DMS153 treated with DMSO at 0.1 percent for 48 hours (cell line): ENCODE data around the gene DAP3.
"Not testable (repeated sequence)": the region's sequence is repeated elsewhere in the genome, so short reads cannot be mapped to it uniquely, and the experiment has no call there.

Experiments used
- DNase-seq: peaks from one replicate; lab custom pipeline; 2025; ENCODE audit not compliant: unreplicated experiment; lab: John Stamatoyannopoulos, UW

The DAP3 gene

DNA sequence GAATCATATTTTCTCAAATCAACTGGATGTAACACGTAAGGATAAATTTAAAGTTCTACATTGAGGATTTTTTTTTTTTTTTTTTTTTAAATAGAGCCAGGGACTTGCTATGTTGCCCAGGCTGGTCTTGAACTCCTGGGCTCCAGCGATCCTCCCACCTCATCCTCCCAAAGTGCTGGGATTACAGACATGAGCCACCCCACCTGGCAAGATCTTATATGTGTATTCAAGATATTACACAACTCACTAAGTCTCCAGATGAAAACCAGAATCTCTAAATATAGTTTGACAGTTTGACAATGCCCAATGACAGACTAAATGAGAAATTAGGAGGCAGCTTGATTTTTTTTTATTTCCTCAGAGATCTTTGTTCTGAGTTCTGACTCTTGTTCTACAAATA is 7.1 kb upstream of the DAP3 start:
- no peak for DNase-seq

DNA sequence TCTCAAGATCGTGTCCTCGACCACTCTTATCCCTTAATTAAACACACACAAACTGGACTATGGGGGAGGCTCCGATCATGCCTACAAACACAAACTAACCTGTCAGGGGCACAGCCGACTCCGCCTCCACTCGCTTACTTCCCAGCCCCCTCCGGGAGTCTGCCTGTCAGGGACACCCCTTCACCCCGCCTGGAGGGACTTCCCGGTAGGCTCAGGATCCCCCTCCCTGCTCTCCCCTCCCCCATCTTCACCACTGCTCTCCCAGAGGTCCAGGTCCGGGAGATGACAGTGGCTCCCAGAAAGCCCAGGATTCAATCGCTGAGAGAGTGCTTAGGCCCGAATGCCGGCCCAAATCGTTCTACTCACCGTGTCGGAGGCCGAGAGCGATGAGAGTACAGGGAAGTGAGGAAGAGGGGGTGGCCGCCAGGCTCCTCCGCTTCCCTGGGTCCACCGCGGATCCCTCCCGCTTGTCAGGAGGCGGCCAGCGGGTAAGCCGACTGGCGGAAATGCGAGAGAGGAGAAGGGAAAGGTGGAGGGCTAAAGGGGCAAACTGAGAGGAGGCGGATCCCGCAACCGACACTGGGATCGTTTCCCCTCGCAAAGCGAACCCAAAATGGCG is 1.1 kb upstream of the DAP3 start:
- not testable (repeated sequence) for DNase-seq

DNA sequence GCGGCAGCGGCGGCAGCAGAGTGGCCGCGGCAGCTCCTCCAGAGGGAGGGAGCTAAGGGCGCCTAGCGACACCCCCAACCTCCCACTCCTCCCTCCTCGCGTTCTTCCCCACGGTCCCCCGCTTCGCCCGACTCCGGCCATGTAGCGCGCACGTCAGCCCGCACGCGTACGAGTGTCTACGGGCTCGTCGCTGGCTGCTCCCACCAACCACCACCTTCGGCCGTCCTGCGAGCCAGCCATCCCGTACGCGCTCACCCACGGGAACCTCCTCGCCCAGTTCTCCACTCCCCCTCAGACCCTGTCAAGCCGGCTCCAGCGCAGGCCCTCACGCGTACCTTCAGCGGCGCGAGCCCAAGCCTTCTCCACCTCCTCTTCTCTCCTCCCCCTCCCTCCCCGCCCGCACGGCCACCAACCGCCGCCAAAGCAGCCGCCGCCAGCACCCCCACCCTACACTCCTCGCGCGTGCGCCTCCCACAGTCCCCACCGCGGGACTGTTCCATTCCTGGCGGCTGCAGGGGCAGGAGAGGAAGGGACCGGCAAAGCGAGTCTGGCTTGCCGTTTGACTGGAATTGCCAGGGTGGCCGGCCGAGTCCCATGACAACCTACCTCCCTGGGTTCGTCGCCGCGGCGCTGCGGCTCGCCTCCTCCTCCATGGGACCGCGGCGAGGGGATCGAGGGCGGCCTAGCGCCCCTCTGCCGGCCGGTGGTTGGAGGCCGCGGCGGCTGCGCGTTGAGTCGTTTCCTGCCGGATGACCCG is 389 bp upstream of the DAP3 start, which contains the start of gene YY1AP1:
Gene YY1AP1, minus strand, starts transcription at position 451 of the 757 bp plus-strand sequence. CDS start 8,338 bp downstream, outside the sequence.
- DNase-seq, result peak; percentile 94

DNA sequence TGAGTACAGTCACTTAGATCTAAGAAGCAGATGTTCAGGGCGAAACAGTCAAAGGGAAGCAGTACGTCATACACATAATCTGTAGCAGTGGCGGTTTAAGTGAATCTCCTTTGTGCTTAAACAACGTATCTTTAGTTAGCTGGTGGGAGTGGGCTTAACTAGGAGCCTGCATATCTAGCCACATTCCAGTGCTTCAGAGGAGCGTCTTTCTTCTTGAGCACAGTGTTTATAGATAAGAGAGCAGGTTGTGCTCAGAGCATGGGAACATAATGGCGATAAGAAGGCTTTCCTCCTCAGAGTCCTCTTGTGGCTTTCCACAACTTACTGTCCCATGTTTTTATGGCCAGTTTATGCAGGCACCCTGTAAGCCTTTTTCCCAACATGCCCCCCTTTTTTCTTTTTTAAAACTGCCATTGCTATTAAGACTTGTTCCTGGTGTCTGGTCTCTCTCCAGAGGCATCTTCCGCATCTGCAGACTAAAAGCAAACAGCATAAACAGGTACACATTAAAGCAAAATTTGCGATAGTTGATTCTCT is 3.2 kb downstream of the DAP3 start:
- no peak for DNase-seq

DNA sequence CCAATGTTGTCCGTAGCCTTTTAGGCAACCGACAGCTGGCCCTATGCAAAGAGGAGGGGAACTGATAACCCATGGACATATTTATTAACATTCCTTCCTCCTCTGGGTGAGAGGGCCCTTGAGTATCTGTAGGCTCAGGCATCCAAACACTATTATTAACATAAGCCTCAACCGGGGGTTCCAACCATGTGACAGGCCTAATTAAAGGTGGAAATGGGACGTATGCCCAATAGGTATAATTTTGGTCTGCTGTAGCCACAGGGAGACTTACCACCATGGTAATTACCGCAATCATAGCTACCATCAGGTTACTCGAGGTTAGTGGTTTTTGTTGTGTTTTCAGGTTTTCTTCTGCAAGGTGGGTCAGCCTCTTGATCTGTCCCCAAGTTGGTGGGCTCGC is 5.3 kb downstream of the DAP3 start:
- DNase-seq, result no peak

DNA sequence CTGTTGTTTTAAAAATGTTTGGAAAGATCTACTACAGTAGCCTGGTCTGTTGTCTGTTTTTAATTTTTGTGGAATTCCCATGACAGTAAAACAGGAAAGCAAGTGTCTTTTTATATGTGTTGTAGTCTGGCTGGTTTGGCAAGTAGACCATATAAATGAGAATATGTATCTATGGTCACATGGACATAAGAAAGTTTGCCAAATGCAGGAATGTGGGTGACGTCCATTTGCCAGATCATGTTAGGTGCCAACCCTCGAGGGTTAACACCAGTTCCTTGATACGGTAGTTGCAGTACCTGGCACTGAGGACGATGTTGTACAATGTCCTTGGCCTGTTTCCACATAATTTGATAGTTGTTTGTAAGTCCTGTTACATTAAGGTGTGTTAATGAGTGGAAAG is 6.2 kb downstream of the DAP3 start:
- no peak for DNase-seq

DNA sequence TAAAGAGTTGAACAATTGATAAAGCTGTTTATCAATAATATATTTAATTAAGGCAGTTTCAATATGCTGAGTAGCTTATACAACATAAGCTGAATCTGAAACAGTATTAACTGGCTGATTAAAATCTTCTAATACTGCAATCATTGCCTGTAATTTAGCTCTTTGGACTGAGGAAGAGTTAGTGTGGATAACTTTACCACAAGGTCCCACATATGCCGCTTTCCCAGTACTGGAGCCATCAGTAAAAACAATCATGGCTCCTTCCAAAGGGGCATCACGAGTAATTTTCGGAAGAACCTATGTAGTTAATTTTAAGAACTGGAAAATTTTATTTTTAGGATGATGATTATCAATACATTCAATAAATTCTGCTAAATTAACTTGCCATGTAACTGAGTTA is 6.7 kb downstream of the DAP3 start:
- no peak for DNase-seq

DNA sequence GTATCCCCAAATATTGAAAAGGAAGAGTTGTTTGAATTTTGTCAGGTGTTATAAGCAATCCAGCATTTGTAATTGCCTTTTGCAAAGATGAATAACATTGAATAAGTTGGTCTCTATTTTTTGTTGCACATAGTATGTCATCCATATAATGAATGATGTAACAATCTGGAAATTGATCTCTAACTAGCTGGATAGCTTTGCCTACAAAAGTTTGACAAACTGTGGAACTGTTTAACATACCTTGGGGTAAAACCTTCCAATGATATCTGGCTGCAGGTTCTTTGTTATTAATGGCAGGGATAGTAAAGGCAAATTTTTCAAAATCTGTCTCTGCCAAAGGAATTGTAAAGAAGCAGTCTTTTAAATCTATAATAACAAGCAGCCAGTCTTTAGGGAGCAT is 7.6 kb downstream of the DAP3 start:
- no peak for DNase-seq

DNA sequence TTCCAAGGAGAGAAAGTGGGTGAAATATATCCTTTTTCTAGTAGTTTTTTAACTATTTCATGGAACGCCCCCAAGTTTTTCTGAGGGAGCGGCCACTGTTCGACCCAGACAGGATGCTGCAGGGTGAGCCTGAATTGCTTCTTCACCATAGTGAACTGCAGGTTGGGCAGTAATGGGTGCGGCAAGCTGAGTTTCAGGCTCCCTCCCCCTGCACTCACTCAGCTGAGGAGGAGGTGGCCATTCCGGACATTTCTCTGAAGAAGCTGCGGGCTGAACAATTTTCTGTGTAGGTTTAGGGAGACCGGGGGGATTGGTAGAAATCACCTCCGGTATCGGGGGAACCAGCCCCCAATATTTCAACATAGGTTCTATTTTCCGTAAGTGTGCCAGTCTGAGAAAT is 8.2 kb downstream of the DAP3 start:
- no peak for DNase-seq

DNA sequence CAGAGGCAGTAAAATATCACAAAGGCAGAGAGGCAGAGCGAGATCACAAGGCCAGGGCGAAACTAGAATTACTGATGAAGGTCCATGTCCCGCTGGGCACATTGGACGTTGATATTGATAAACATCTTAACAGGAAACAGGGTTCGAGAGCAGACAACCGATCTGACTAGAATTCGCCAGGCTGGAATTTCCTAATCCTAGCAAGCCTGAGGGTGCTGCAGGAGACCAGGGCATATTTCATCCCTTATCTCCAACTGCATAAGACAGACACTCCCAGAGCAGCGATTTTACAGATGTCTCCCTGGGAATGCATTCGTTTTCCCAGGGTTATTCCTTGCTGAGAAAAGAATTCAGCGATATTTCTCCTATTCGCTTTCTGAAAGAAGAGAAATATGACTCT is 8.7 kb downstream of the DAP3 start:
- DNase-seq, result not testable (repeated sequence)

DNA sequence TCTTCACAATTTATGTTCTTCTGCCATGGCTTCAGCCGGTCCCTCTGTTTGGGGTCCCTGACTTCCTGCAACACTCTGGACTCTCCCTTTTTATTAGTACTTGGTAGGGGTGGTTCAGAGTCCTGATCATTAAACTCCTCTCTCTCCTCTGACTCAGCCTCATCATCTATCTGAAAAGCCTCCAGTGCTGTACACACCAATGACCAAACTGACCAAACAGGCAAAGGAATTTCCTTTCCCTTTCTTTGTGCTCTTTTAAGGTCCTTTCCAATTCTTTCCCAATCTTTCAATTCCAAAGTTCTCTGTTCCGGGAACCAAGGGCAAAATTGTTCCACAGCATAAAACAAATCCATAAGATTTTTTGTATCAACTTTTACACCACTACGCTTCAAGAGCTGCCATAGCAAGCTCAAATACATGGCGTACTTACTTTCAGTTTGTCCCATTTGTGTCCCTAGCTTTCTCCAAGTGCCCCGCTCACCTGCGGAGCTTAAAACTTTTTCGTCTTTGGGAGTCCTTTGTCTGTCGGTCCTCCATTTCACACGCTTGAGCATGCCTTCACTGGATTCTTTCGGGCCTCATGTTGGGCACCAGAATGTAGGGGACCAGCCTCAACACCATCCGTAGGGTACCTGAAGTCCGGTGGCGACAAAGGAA is 9.6 kb downstream of the DAP3 start:
- no peak for DNase-seq

DNA sequence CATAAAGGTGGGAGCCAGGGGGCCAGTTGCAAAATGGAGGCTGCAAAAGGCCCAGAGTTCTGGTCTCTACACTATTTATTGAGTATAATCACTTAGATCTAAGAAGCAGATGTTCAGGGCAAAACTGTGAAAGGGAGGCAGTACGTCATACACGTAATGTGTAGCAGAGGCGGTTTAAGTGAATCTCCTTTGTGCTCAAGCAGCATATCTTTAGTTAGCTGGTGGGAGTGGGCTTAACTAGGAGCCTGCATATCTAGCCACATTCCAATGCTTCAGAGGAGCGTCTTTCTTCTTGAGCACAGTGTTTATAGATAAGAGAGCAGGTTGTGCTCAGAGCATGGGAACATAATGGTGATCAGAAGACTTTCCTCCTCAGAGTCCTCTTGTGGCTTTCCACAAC is 10.2 kb downstream of the DAP3 start:
- DNase-seq, result not testable (repeated sequence)

DNA sequence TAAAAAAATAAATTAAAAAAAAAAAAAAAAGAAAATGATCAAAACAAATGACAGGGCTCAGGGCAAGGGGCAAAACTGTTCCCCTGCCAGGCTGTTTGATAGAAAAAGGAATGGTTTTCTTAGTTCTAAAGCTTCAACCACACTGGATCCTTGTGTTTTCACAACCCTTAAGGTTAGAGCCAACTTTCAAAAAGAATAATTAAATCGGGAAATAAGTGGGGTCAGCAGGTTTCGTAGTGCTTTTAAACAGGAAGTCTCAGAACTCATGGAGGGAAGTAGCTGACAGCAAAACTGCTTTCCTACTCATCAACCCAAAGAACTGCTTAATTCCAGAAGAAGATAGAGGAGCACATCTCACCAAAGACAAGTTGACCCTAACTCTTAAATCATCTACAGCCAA is 12.8 kb downstream of the DAP3 start:
- not testable (repeated sequence) for DNase-seq

DNA sequence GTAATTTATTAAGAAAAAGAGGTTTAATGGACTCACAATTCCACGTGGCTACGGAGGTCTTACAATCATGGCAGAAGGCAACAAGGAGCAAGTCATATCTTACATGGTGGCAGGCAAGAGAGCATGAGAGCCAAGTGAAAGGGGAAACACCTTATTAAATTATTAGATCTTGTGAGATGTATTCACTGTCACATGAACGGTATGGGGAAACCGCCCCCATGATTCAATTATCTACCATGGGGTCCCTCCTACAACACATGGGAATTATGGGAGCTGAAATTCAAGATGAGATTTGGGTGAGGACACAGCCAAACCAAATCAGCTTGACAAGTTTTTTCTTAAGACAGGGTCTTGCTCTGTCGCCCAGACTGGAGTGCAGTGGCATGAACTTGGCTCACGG is 14.3 kb downstream of the DAP3 start:
- DNase-seq, result no peak

DNA sequence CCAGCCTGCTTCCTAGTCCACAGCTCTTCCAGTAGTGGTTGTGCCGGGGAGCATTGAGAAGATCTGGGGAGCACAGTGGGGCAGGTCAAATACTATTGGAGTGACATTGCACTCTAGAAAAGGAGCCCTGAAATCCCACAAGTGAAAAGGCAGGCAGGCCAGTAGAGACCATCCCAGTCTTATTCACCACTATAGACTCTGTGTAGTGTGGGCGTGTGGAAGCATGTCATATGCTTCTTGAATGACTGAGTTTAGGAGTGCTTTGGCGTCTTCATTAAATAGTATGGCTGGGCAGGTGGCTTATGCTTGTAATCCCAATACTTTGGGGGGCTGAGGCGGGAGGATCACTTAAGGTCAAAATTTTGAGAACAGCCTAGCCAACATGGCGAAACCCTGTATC is 15.5 kb downstream of the DAP3 start:
- DNase-seq, result not testable (repeated sequence)

DNA sequence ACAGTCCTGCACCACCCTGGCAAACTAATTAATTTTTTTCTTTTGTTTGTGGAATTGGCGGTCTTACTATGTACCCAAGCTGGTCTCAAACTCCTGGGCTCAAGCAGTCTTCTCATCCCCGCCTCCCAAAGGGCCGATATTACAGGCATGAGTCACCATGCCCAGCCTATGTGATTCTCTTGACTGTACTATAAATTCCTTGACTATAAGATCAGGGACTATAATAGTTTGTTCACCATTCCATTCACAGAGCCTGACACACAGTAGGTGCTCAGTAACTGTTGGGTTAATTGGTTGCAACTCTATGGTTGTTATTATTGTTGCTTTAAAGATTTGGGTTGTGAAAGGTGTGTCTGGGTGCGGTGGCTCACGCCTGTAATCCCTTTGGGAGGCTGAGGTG is 17.2 kb downstream of the DAP3 start:
- no peak for DNase-seq

DNA sequence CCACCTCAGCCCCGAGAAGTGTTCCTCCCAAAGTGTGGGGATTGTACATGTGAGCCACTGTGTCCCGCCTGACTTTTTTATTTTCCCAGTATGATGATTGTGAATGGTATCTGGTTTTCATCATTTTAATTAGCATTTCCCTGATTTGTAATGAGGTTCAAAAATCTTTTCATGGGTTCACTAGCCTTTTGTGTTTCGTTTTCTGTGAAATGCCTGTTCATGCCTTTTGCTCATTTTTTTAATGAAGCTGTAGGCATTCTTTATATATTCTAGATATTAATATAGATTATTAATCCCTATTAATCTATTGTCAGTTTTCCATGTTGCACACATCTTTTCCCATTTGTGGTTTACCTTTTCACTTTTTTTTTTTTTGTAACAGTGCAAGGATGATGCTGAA is 20.5 kb downstream of the DAP3 start:
- DNase-seq, result no peak

DNA sequence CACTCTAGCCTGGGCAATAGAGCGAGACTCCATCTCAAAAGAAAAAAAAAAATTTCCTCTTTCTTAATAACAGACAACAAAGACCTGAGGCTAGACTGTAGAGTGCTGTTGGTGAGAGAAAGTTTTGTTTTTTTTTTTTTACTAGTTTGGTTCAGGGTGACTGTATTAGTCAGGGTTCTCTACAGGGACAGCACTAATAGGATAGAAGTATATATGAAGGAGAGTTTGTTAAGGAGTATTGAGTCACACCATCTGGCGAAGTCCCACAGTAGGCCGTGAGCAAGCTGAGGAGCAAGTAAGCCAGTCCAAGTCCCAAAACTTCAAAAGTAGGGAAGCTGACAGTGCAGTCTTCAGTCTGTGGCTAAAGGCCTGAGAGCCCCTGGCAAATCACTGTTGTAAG is 22.6 kb downstream of the DAP3 start:
- DNase-seq, result not testable (repeated sequence)

DNA sequence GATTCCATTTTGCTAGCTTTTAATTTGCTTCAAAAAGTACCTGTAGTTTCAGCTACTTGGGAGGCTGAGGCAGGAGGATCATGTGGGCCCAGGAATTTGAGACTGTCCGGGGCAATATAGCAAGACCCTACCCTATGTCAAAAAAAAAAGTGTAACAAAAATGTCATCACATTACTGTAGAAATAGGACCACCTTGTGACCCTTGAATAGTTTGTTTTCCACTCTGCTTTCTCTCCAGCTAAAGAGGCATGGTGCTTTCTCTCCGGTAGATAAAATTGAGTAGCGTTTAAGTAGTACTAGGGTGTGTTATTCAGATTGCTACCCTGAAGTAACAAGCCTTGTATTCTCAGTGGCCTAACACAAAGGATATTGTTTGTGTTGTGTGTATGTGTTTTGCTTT is 23.7 kb downstream of the DAP3 start:
- DNase-seq, result not testable (repeated sequence)

DNA sequence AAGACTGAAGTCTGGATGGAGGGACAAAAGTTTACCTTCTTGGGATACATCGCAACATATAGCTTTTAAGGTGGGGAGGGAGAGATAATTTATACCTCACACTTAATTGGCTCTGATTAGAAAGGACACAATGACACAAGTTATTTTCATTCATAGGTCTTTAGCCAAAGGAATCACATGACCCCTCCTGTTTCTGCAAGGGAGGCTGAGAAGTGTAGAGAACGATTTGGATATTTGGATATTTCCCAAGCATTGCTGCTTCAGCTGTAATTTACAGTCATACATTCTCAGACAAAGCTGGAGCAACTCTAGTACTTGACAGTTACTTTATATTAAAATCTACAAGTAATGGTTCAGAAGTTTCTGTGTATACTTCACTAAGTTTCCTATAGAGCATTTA is 24.2 kb downstream of the DAP3 start:
- DNase-seq, result no peak

DNA sequence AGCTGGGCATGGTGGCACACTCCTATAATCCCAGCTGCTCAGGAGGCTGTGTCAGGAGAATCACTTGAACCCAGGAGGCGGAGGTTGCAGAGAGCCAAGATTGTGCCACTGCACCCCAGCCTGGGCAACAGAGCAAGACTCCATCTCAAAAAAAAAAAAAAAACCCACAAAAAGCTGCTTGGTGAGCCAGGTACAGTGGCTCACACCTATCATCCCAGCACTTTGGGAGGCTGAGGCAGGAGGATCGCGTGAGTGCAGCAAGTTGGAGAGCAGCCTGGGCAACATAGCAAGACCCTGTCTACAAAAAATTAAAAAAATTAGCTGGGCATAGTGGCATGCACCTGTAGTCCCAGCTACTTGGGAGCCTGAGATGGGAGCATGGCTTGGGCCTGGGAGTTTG is 26.2 kb downstream of the DAP3 start:
- DNase-seq, result not testable (repeated sequence)

DNA sequence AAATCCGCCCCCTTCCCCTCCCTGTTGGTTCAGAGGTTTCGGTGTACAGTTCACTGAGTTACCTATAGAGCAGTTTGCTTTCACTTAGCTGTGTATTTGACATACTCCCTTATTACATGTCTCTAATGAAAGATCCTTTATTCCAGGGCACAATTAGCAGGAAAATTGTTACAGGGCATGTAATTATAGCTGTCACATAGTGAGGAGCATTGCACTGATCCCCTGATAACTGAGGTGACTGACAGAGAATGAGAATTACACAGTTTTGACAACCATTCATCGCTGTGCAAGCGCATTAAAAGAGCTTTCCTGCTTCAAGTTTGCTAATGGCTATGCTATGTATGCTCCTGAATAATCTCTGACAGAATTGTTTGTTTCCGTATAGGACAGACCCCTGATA is 26.9 kb downstream of the DAP3 start:
- DNase-seq, result no peak
